GM12892 (cell line): ENCODE data around the gene MED15.

Experiments used
- POLR2A ChIP-seq: IDR thresholded peaks from 2 replicates; pipeline ENCODE4 v1.6.1; 2011; ENCODE audit warnings: low read depth, low read length, control low read depth
- POLR2AphosphoS5 ChIP-seq: IDR thresholded peaks from 2 replicates; pipeline ENCODE4 v1.6.1; 2011; ENCODE audit warnings: low read depth, low read length, control low read depth
- TAF1 ChIP-seq: IDR thresholded peaks from 2 replicates; pipeline ENCODE4 v1.6.1; 2011; ENCODE audit warnings: low read depth, mild to moderate bottlenecking, control low read depth, low read length, borderline replicate concordance

DNA sequence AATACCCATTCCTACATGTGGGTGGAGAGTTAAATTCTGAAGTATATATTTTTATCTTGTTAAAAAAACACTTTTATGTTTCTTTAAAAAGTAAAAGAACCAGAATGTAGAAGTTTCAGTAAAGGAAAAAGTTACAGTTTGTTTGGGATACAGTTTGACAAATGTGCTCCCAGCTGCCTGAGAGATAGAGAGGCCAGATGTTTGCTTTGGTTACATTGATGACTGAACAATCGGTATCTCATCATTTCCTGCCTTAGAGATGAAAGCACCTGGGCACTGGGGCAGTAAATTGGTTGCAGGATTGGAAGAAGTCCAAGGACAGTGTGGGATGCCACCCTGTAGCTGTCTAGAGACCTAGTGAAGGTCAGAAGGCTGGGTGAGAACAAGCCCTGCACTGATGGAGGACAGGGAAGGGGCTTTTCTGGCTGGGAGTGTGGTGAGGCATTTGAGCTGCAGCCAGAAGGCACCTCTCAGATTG is 16.6 kb downstream of the MED15 start:
- TF ChIP-seq POLR2A (no peak), TAF1 (no peak), POLR2AphosphoS5 (no peak)
